IPS-18a (cell line): ENCODE measurements around the gene UROC1.

Experiments used
- H3K27ac ChIP-seq: one replicate; pipeline ENCODE4 v1.5.1; 2013; ENCODE audit warnings: low read length
- H3K27me3 ChIP-seq: one replicate; pipeline ENCODE4 v1.6.1; 2013; ENCODE audit warnings: mild to moderate bottlenecking, low read length; ENCODE audit not compliant: control insufficient read depth, insufficient read depth
- H3K36me3 ChIP-seq: one replicate; pipeline ENCODE4 v1.6.1; 2013; ENCODE audit warnings: low read depth, low read length; ENCODE audit not compliant: control insufficient read depth
- H3K4me1 ChIP-seq: one replicate; pipeline ENCODE4 v1.6.1; 2013; ENCODE audit warnings: low read depth, low read length; ENCODE audit not compliant: control insufficient read depth
- H3K4me3 ChIP-seq: one replicate; pipeline ENCODE4 v1.5.1; 2013; ENCODE audit warnings: low read length
- H3K9ac ChIP-seq: one replicate; pipeline ENCODE4 v1.6.1; 2013; ENCODE audit warnings: mild to moderate bottlenecking, low read length, moderate library complexity
- H3K9me3 ChIP-seq: one replicate; pipeline ENCODE4 v1.6.1; 2013; ENCODE audit warnings: low read depth, low read length; ENCODE audit not compliant: control insufficient read depth

The UROC1 gene

DNA sequence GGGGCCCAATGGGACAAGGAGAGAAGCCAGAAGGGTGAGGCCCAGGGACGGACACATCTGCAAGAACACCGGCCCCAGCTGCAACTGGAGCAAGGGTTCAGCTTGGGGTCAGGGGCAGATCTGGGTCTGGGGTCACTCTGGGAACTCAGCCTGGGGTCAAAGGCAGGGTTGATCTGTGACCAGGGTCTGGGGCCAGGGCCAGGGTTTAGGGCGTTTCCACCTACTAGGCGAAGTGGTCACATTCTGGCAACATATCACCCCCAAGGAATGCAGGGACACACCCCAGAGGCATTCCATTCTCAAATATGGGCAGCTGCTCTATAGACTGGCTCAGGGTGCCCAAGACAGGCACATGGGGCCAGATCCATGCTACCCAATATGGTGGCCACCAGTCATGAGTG is 9.0 kb downstream of the UROC1 start:
- no peaks in the 10 kb centered on the region for H3K36me3 ChIP-seq
- no peaks in the 10 kb centered on the region for H3K9me3 ChIP-seq
- no peaks in the 10 kb centered on the region for H3K4me1 ChIP-seq
- no peak overlapping the region for H3K27ac ChIP-seq
- no peaks in the 10 kb centered on the region for H3K27me3 ChIP-seq
- H3K9ac ChIP-seq: no peak overlapping the region
- H3K4me3 ChIP-seq: no peak overlapping the region

- no peak overlapping the region for H3K27ac ChIP-seq
- no peaks in the 10 kb centered on the region for H3K4me1 ChIP-seq
- no peaks in the 10 kb centered on the region for H3K36me3 ChIP-seq
- no peaks in the 10 kb centered on the region for H3K9me3 ChIP-seq
- H3K9ac ChIP-seq: no peak overlapping the region
- no peaks in the 10 kb centered on the region for H3K27me3 ChIP-seq
- no peak overlapping the region for H3K4me3 ChIP-seq
These were observed 9.7 kb downstream of the UROC1 start for GRCh38 chr3:126507886-126508285.

GRCh38 chr3:126503701-126504100 is 13.9 kb downstream of the UROC1 start:
- H3K27ac ChIP-seq: no peak overlapping the region
- no peaks in the 10 kb centered on the region for H3K9me3 ChIP-seq
- H3K27me3 ChIP-seq: no peaks in the 10 kb centered on the region
- peaks cover 16% of the 10 kb centered on the region for H3K4me1 ChIP-seq
- H3K9ac ChIP-seq: no peak overlapping the region
- no peak overlapping the region for H3K4me3 ChIP-seq
- H3K36me3 ChIP-seq: no peaks in the 10 kb centered on the region

GRCh38 chr3:126502656-126503055 is 14.9 kb downstream of the UROC1 start:
- H3K4me3 ChIP-seq: no peak overlapping the region
- peaks cover 20% of the 10 kb centered on the region for H3K4me1 ChIP-seq
- H3K27me3 ChIP-seq: no peaks in the 10 kb centered on the region
- H3K36me3 ChIP-seq: no peaks in the 10 kb centered on the region
- H3K27ac ChIP-seq: no peak overlapping the region
- H3K9ac ChIP-seq: no peak overlapping the region
- H3K9me3 ChIP-seq: no peaks in the 10 kb centered on the region

DNA sequence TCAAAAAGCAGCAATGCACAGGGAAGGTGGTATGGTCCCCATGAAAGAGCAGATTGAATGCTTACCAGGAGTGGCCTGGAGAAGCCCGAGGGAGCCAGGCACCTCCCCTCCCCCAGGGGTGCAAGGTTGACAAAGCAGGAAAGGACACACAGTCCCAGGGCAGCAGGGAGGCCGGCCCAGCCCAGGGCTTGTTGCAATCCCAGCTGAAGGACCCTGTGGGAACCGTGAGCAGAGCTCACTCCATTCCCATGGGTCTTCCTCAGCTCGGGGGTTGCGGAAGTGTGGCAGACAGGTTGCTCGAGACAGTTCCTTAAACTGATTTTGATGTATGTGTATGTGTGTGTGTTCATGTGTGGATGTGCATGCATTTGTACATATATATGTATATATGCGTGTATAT is 15.8 kb downstream of the UROC1 start:
- Histone ChIP-seq H3K27ac (no peak overlapping the region), H3K27me3 (no peaks in the 10 kb centered on the region), H3K9ac (no peak overlapping the region), H3K4me1 (peaks cover 20% of the 10 kb centered on the region), H3K9me3 (no peaks in the 10 kb centered on the region), H3K36me3 (no peaks in the 10 kb centered on the region), H3K4me3 (no peak overlapping the region)

DNA sequence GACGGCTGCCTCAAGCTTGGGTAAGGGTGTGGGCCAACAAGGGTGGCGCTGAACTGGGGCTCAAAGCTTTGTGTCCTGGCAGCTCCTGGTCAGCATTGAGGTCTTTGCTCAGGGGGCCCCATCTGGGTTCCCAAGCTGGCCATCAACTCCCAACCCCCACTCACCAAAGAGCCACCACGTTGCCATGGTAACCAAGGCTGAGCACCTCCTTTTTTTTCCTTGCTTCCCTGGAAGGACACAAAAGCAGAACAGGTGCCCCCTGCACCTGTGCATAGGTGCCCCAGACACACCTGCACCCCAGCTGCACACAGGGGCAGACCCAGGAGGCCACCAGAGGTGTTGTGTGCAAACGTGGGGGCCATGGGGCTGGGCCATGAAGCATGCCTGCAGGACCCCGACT is 16.5 kb downstream of the UROC1 start:
- Histone ChIP-seq H3K4me1 (peaks cover 20% of the 10 kb centered on the region), H3K36me3 (no peaks in the 10 kb centered on the region), H3K9ac (no peak overlapping the region), H3K4me3 (no peak overlapping the region), H3K27me3 (no peaks in the 10 kb centered on the region), H3K9me3 (no peaks in the 10 kb centered on the region), H3K27ac (no peak overlapping the region)

DNA sequence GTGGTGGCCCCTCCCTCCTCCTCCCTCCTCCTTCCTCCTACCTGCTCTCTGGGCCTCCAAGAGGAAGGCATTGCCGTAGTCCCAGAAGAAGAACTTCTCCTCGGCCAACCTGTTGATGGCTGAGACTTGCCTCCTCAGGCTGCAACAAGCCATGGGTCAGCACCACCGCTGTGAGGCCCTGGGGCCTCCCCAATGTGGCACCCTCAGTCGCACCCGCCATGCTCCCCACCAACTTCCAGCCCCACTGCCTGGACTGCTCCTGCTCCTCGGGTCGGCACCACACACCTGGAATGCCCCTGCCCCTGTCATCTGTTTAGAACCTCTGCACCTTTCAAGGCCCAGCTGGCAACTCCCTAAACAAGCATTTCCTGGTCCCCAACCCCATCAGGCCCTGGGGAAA is 17.6 kb downstream of the UROC1 start:
- Histone ChIP-seq H3K36me3 (no peaks in the 10 kb centered on the region), H3K9ac (no peak overlapping the region), H3K4me3 (no peak overlapping the region), H3K4me1 (peaks cover 20% of the 10 kb centered on the region), H3K27ac (no peak overlapping the region), H3K9me3 (no peaks in the 10 kb centered on the region), H3K27me3 (no peaks in the 10 kb centered on the region)

DNA sequence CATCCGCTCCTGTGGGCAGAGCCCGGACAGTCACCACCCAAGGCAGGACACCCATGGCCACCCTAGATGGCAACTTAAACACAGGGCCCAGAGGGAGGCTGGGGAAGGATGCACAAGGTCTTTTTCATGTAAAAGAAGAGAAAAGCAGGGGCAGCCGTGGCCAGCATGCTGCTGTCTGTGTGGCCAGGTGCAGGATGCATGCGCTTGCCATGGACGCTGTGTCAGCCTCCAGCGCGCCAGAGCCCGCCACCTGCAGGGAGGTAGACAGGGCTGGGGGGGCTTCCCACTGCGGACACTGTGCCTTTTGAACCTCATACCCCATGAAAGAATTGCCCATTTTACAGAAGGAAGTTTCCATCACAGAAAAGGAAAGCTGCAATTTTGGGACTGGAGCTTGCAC is 18.2 kb downstream of the UROC1 start:
- peaks cover 20% of the 10 kb centered on the region for H3K4me1 ChIP-seq
- no peaks in the 10 kb centered on the region for H3K27me3 ChIP-seq
- no peaks in the 10 kb centered on the region for H3K36me3 ChIP-seq
- H3K9me3 ChIP-seq: no peaks in the 10 kb centered on the region
- H3K4me3 ChIP-seq: no peak overlapping the region
- H3K27ac ChIP-seq: no peak overlapping the region
- H3K9ac ChIP-seq: no peak overlapping the region

DNA sequence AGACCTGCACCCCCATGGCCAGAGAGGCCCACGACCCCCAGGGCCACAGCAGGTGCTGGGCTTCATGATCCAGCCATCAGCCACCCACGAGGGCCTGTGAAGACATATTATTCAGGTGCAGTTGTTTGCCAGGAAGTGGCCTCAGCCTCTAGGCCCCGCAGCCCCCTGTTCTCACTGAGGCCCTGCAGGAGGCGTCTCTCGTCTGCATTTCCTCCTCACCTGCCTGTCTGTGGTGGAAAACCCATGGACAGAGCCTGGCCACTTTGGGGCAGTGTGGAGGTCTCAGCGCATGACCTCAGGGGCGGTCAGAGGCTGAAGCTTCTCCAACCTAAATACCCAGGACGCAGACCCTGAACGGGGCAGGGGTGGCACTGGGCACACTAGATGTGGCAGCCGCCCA is 18.6 kb downstream of the UROC1 start:
- no peak overlapping the region for H3K9ac ChIP-seq
- peaks cover 20% of the 10 kb centered on the region for H3K4me1 ChIP-seq
- no peaks in the 10 kb centered on the region for H3K9me3 ChIP-seq
- no peak overlapping the region for H3K27ac ChIP-seq
- H3K4me3 ChIP-seq: no peak overlapping the region
- no peaks in the 10 kb centered on the region for H3K27me3 ChIP-seq
- no peaks in the 10 kb centered on the region for H3K36me3 ChIP-seq

- no peaks in the 10 kb centered on the region for H3K27me3 ChIP-seq
- H3K36me3 ChIP-seq: no peaks in the 10 kb centered on the region
- H3K9ac ChIP-seq: no peak overlapping the region
- no peak overlapping the region for H3K27ac ChIP-seq
- H3K4me3 ChIP-seq: no peak overlapping the region
- no peaks in the 10 kb centered on the region for H3K9me3 ChIP-seq
- H3K4me1 ChIP-seq: peaks cover 20% of the 10 kb centered on the region
These were observed 19.1 kb downstream of the UROC1 start for GRCh38 chr3:126498461-126498860.

- H3K27ac ChIP-seq: no peak overlapping the region
- no peaks in the 10 kb centered on the region for H3K9me3 ChIP-seq
- peaks cover 20% of the 10 kb centered on the region for H3K4me1 ChIP-seq
- H3K9ac ChIP-seq: no peak overlapping the region
- no peaks in the 10 kb centered on the region for H3K27me3 ChIP-seq
- H3K36me3 ChIP-seq: no peaks in the 10 kb centered on the region
- H3K4me3 ChIP-seq: no peak overlapping the region
These were observed 19.6 kb downstream of the UROC1 start for GRCh38 chr3:126497956-126498355.

- Histone ChIP-seq H3K9ac (no peak overlapping the region), H3K4me3 (no peak overlapping the region), H3K9me3 (no peaks in the 10 kb centered on the region), H3K4me1 (peaks cover 20% of the 10 kb centered on the region), H3K36me3 (no peaks in the 10 kb centered on the region), H3K27ac (no peak overlapping the region), H3K27me3 (no peaks in the 10 kb centered on the region)
These were observed 20.4 kb downstream of the UROC1 start for GRCh38 chr3:126496894-126497850.
